H1 (cell line): ENCODE results near the gene SLCO4A1. TPM values are rescaled to one million over a fixed set of nuclear protein-coding genes. Genes with fewer than 3 reads are reported as not detected.

Experiments
- CHD7 ChIP-seq: fragments of 300-600 bp; sonication (generic); IDR thresholded peaks from 2 replicates; pipeline ENCODE4 v1.7.1; 2012; ENCODE audit warnings: low read length, moderate library complexity, mild to moderate bottlenecking, inconsistent platforms; ENCODE audit not compliant: insufficient replicate concordance
- polyA plus RNA-seq, 7 experiments: library from polyadenylated mRNA; depleted of rRNA in 3 of 7; stranded (reverse) in 5 of 7; unstranded in 2 of 7; fragments of >200 nt in 5 of 7; fragments of 200-250 nt in 2 of 7; gene quantifications; 1 replicate in 5 of 7; 2 replicates in 1 of 7; 4 replicates in 1 of 7; pipeline versions ENCODE4 v1.2.1 to v1.2.3, GENCODE V29; 2011 to 2013; ENCODE audit warnings: missing spikeins in 2 of 7, mixed read lengths in 2 of 7
- total RNA-seq: library from RNA; stranded (reverse); fragmentation: NEBNext Ultra II Directional; extraction: Animal tissue kit (Norgen Biotek cat#: 25700); gene quantifications from 2 replicates; pipeline ENCODE4 v1.2.1, GENCODE V29; 2021
- TF ChIP-seq, protein P1 (sequence below), 3 experiments: IDR thresholded peaks; 1 replicate in 2 of 3; 2 replicates in 1 of 3; pipeline versions ENCODE4 v1.5.1 to v1.6.1; 2011; ENCODE audit warnings: low read length in 3 of 3, mild to moderate bottlenecking in 3 of 3, inconsistent platforms in 2 of 3, low read depth in 1 of 3, moderate library complexity in 1 of 3; ENCODE audit not compliant: insufficient read depth in 1 of 3; ENCODE audit errors: control extremely low read depth in 1 of 3

SLCO4A1 gene
- total and polyA plus RNA-seq, 2 of the 8 experiments (the other 6 are each of a cell fraction or from before 2014, with no cell fraction given): 10.5 to 18.5 TPM

- TF ChIP-seq CHD7: no peak
- TF ChIP-seq, protein P1, sequence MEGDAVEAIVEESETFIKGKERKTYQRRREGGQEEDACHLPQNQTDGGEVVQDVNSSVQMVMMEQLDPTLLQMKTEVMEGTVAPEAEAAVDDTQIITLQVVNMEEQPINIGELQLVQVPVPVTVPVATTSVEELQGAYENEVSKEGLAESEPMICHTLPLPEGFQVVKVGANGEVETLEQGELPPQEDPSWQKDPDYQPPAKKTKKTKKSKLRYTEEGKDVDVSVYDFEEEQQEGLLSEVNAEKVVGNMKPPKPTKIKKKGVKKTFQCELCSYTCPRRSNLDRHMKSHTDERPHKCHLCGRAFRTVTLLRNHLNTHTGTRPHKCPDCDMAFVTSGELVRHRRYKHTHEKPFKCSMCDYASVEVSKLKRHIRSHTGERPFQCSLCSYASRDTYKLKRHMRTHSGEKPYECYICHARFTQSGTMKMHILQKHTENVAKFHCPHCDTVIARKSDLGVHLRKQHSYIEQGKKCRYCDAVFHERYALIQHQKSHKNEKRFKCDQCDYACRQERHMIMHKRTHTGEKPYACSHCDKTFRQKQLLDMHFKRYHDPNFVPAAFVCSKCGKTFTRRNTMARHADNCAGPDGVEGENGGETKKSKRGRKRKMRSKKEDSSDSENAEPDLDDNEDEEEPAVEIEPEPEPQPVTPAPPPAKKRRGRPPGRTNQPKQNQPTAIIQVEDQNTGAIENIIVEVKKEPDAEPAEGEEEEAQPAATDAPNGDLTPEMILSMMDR (IDR thresholded peaks at IDR 0.05; ENCODE audit: control extremely low read depth in 1 of 3, insufficient read depth in 1 of 3, low read depth in 1 of 3, low read length in 3 of 3): no peak
Measured at GRCh38 chr20:62625516-62625915, 16.8 kb upstream of the SLCO4A1 start (continued).
